CD4-positive, alpha-beta memory T cell (primary cell): ENCODE measurements around the gene NHERF1. TPM values are rescaled to one million over a fixed set of nuclear protein-coding genes. Genes with fewer than 3 reads are reported as not detected.

ENCODE experiments used
- CTCF ChIA-PET: fragments of 350-600 bp; sonication (Branson Sonifier 250); formaldehyde crosslinking; loops from one replicate; lab custom pipeline; 2021; ENCODE audit warnings: inconsistent platforms; ENCODE audit not compliant: partially characterized antibody; lab: Charles Lee
- POLR2A ChIA-PET: fragments of 350-600 bp; sonication (Branson Sonifier 250); formaldehyde crosslinking; loops from one replicate; lab custom pipeline; 2021; ENCODE audit not compliant: partially characterized antibody; lab: Charles Lee
- DNase-seq, 5 donors: peaks; one replicate each; pipeline versions ENCODE4 v3.0.0 to v3.0.0-alpha.2; 2020 to 2022; ENCODE audit warnings: mixed read lengths in 1 of 5
- H3K27ac ChIP-seq: one replicate; pipeline ENCODE4 v1.7.0; 2013; ENCODE audit warnings: low read depth, low read length
- H3K27me3 ChIP-seq: 2 replicates; pipeline ENCODE4 v1.7.0; 2013; ENCODE audit warnings: mild to moderate bottlenecking, low read length, moderate library complexity; ENCODE audit not compliant: insufficient read depth
- H3K36me3 ChIP-seq: 2 replicates; pipeline ENCODE4 v1.7.0; 2013; ENCODE audit warnings: mild to moderate bottlenecking, low read length, moderate library complexity; ENCODE audit not compliant: insufficient read depth
- H3K4me1 ChIP-seq: 2 replicates; pipeline ENCODE4 v1.7.0; 2013; ENCODE audit warnings: mild to moderate bottlenecking, low read length, moderate library complexity; ENCODE audit not compliant: insufficient read depth
- H3K4me3 ChIP-seq, 2 donors: one replicate each; pipeline ENCODE4 v1.7.0; 2013; ENCODE audit warnings: low read length in 2 of 2, mild to moderate bottlenecking in 1 of 2
- H3K9me3 ChIP-seq, 2 donors: one replicate each; pipeline ENCODE4 v1.7.0; 2013; ENCODE audit warnings: low read length in 2 of 2, control low read depth in 1 of 2; ENCODE audit not compliant: control insufficient read depth in 1 of 2
- H3K27ac Mint-ChIP-seq, 7 donors: one replicate each; pipeline ENCODE4 v1.8.0; 2020 to 2021; ENCODE audit warnings: mixed read lengths in 7 of 7, mild to moderate bottlenecking in 6 of 7, inconsistent platforms in 3 of 7, moderate library complexity in 3 of 7
- H3K27me3 Mint-ChIP-seq, 2 donors: one replicate each; pipeline ENCODE4 v1.8.0; 2020 to 2021; ENCODE audit warnings: mixed read lengths in 2 of 2
- H3K36me3 Mint-ChIP-seq, 2 donors: one replicate each; pipeline ENCODE4 v1.8.0; 2020 to 2021; ENCODE audit warnings: mixed read lengths in 2 of 2, inconsistent platforms in 1 of 2, mild to moderate bottlenecking in 1 of 2
- H3K4me1 Mint-ChIP-seq, 4 donors: one replicate each; pipeline ENCODE4 v1.8.0; 2020 to 2021; ENCODE audit warnings: mixed read lengths in 4 of 4, mild to moderate bottlenecking in 1 of 4
- H3K4me3 Mint-ChIP-seq, 8 donors: one replicate each; pipeline ENCODE4 v1.8.0; 2020 to 2021; ENCODE audit warnings: mixed read lengths in 8 of 8, mild to moderate bottlenecking in 7 of 8, moderate library complexity in 6 of 8, inconsistent platforms in 3 of 8
- H3K9me3 Mint-ChIP-seq, 8 donors: one replicate each; pipeline ENCODE4 v1.8.0; 2020 to 2021; ENCODE audit warnings: mixed read lengths in 8 of 8, mild to moderate bottlenecking in 5 of 8, inconsistent platforms in 3 of 8, moderate library complexity in 1 of 8
- intact Hi-C: fragments of 100-400 bp; cut with micrococcal nuclease; formaldehyde crosslinking; loops from one replicate; pipeline ENCODE4 v1.15.1; 2023
- polyA plus RNA-seq, 2 donors: library from polyadenylated mRNA; unstranded; fragments of 300-500 nt; fragmentation: Illumina TruSeq; gene quantifications; one replicate each; pipeline ENCODE4 v1.2.3, GENCODE V29; 2021
- total RNA-seq, 2 experiments: library from RNA; stranded (reverse); gene quantifications; one replicate each; pipeline ENCODE4 v1.2.3, GENCODE V29; 2021

NHERF1 gene
- total and polyA plus RNA-seq, 4 experiments from 2014 or later, result 202 to 448 (median 267) TPM

DNA sequence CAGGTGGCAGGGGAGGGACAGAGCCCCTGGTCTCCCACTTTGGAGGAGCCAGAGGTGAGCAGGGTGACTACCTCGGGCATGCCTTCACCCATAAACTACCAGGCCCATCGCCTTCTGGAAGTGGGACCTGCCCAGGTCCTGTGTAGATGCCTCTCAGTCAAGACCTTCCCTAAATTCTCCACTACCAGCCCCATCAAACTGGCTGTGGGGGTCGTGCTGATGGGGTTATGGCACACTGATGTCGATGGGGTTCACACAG is 17.2 kb upstream of the NHERF1 start:
- Mint-ChIP-seq H3K36me3 (no peaks in the 10 kb centered on the region), H3K27ac (no peak overlapping the region), H3K4me1 (peaks cover 3 to 19% (median 15%) of the 10 kb centered on the region in 4 donors), H3K4me3 (no peak overlapping the region), H3K9me3 (no peaks in the 10 kb centered on the region), H3K27me3 (no peaks in the 10 kb centered on the region)
- no peaks in the 10 kb centered on the region for H3K36me3 ChIP-seq
- no peak overlapping the region for H3K4me3 ChIP-seq
- ChIA-PET POLR2A (interaction anchor here (1.0 to 1.8 kb wide), 3 partner anchors 11 to 20 kb away, joined by 5 to 7 read pairs (median 6); no protein-coding TSS in a partner anchor), CTCF (interaction anchor here (1.4 to 2.6 kb wide), 2 partner anchors 40 to 74 kb away, joined by 4 to 10 read pairs; no protein-coding TSS in a partner anchor)
- intact Hi-C loops, result loop anchor here (10.0 kb wide), 1 partner anchor 356 kb away; no protein-coding TSS in a partner anchor
- no peak overlapping the region for H3K27ac ChIP-seq
- H3K27me3 ChIP-seq, result no peaks in the 10 kb centered on the region
- no peak for DNase-seq
- H3K9me3 ChIP-seq, result no peaks in the 10 kb centered on the region
- peaks cover 34% of the 10 kb centered on the region for H3K4me1 ChIP-seq

- intact Hi-C loops, result loop anchor here (10.0 kb wide), 1 partner anchor 357 kb away; no protein-coding TSS in a partner anchor
- no peaks in the 10 kb centered on the region for H3K9me3 ChIP-seq
- POLR2A ChIA-PET, result no interaction called here
- Mint-ChIP-seq H3K9me3 (no peaks in the 10 kb centered on the region), H3K27me3 (no peaks in the 10 kb centered on the region), H3K36me3 (no peaks in the 10 kb centered on the region), H3K4me1 (peaks cover 6 to 22% (median 19%) of the 10 kb centered on the region in 4 donors), H3K27ac (no peak overlapping the region), H3K4me3 (no peak overlapping the region)
- H3K4me3 ChIP-seq, result no peak overlapping the region
- H3K27ac ChIP-seq, result no peak overlapping the region
- CTCF ChIA-PET, result interaction anchor here (0.7 to 1.4 kb wide), 3 partner anchors 38 to 75 kb away, joined by 3 to 4 read pairs (median 3); no protein-coding TSS in a partner anchor
- no peaks in the 10 kb centered on the region for H3K27me3 ChIP-seq
- peaks cover 39% of the 10 kb centered on the region for H3K4me1 ChIP-seq
- no peaks in the 10 kb centered on the region for H3K36me3 ChIP-seq
- DNase-seq, result no peak
These were observed 16.2 kb upstream of the NHERF1 start for GRCh38 chr17:74732042-74732867.

- H3K27me3 Mint-ChIP-seq, result no peaks in the 10 kb centered on the region
- Histone ChIP-seq H3K36me3 (no peaks in the 10 kb centered on the region), H3K9me3 (no peaks in the 10 kb centered on the region), H3K27ac (no peak overlapping the region), H3K27me3 (no peaks in the 10 kb centered on the region), H3K4me3 (no peak overlapping the region), H3K4me1 (peaks cover 48% of the 10 kb centered on the region)
- no peak for DNase-seq
- H3K4me3 Mint-ChIP-seq, result peak overlapping the region in 1 of 8 donors; percentile 31
- CTCF ChIA-PET, result interaction anchor here (6.6 kb wide), 1 partner anchor 76 kb away, joined by 326 read pairs; no protein-coding TSS in a partner anchor
- POLR2A ChIA-PET, result interaction anchor here (1.1 kb wide), 1 partner anchor 140 kb away, joined by 3 read pairs; no protein-coding TSS in a partner anchor
- peaks cover 0 to 2% of the 10 kb centered on the region in 2 donors for H3K36me3 Mint-ChIP-seq
- peaks cover 14 to 29% (median 24%) of the 10 kb centered on the region in 4 donors for H3K4me1 Mint-ChIP-seq
- H3K9me3 Mint-ChIP-seq, result no peaks in the 10 kb centered on the region
- intact Hi-C loops, result loop anchor here (10.0 kb wide), 1 partner anchor 359 kb away; no protein-coding TSS in a partner anchor
- no peak overlapping the region for H3K27ac Mint-ChIP-seq
These were observed 14.9 kb upstream of the NHERF1 start for GRCh38 chr17:74733365-74734122.

- Histone ChIP-seq H3K27me3 (no peaks in the 10 kb centered on the region), H3K27ac (no peak overlapping the region), H3K4me1 (peaks cover 52% of the 10 kb centered on the region), H3K9me3 (no peaks in the 10 kb centered on the region), H3K4me3 (no peak overlapping the region), H3K36me3 (no peaks in the 10 kb centered on the region)
- no peaks in the 10 kb centered on the region for H3K27me3 Mint-ChIP-seq
- peaks cover 21 to 36% (median 30%) of the 10 kb centered on the region in 4 donors for H3K4me1 Mint-ChIP-seq
- H3K4me3 Mint-ChIP-seq, result peak overlapping the region in 2 of 8 donors; percentile 31 to 39
- H3K36me3 Mint-ChIP-seq, result peaks cover 0 to 2% of the 10 kb centered on the region in 2 donors
- ChIA-PET CTCF (interaction anchor here (5.1 to 6.6 kb wide), 3 partner anchors 12 to 77 kb away, joined by 39 to 326 read pairs (median 58); no protein-coding TSS in a partner anchor), POLR2A (interaction anchor here (0.6 to 9.1 kb wide), 3 partner anchors 9 to 139 kb away, joined by 3 to 195 read pairs (median 3); partner anchors contain the start of gene NAT9)
- H3K9me3 Mint-ChIP-seq, result no peaks in the 10 kb centered on the region
- DNase-seq, result no peak
- peak overlapping the region in 2 of 7 donors; percentile 60 to 88 for H3K27ac Mint-ChIP-seq
- intact Hi-C loops, result loop anchor here (10.0 kb wide), 1 partner anchor 359 kb away; no protein-coding TSS in a partner anchor
These were observed 14.2 kb upstream of the NHERF1 start for GRCh38 chr17:74734256-74734655.

DNA sequence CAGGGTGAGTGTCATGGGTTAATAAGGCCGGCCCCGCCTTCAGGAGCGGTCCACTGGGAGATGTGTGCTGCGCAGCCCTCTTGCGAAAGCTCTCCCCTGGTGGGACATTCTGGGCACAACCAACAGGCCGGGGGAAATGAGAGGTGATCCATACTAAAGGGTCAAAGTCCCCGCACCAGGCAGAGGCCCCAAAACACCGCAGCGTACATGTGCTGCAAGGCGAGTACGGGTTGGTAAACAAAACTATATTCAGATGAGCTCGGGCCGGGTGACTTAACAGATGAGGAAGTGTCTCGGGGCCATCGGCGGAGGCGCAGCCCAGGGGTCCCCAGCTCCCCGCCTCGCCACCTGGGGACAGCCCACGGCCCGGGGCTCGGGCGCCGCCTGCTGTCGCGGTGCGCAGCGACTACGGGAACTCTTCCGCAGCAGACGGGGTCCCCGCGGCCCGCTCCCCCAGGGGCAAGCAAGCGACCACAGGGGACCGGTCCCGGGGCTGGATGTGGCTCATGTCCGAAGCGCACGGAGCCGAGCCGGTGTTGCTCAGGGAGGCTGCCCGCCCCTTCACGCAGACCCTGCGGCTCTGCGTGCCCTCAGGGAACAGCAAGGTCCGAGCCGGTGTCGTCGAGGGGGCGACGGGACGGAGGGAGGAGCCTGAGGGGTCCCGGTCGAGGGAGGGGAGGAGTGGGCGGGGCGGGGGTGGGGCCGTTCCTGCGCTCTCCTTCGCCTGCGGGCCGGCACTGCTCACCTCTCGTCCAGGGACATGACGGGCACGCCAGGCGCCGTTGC is 11.7 kb upstream of the NHERF1 start, which contains the start of gene RAB37:
Gene RAB37 (plus strand): TSS at position 744 of the 786 bp plus-strand sequence. CDS start 17 bp downstream, at position 761.
- no peaks in the 10 kb centered on the region for H3K27me3 Mint-ChIP-seq
- ChIA-PET CTCF (interaction anchor here (0.6 to 8.2 kb wide), 28 partner anchors 9 to 509 kb away, joined by 3 to 326 read pairs (median 6); partner anchors contain the start of genes FDXR and NAT9), POLR2A (interaction anchor here (0.6 to 9.1 kb wide), 17 partner anchors 10 to 931 kb away, joined by 3 to 195 read pairs (median 5); partner anchors contain the start of genes FDXR, NAT9, NHERF1 and RECQL5)
- no peaks in the 10 kb centered on the region for H3K27me3 ChIP-seq
- H3K9me3 Mint-ChIP-seq, result no peaks in the 10 kb centered on the region
- H3K9me3 ChIP-seq, result no peaks in the 10 kb centered on the region
- H3K27ac ChIP-seq, result peak within 1 kb of the TSS; percentile 64
- H3K4me1 ChIP-seq, result peaks cover 53% of the 10 kb centered on the region
- H3K36me3 ChIP-seq, result no peaks in the 10 kb centered on the region
- intact Hi-C loops, result loop anchor here (5.0 to 10.0 kb wide), 2 partner anchors 64 to 362 kb away; no protein-coding TSS in a partner anchor
- peak within 1 kb of the TSS; percentile 79 to 100 for H3K4me3 ChIP-seq
- H3K36me3 Mint-ChIP-seq, result peaks cover 2 to 3% of the 10 kb centered on the region in 2 donors
- peaks cover 31 to 60% (median 40%) of the 10 kb centered on the region in 4 donors for H3K4me1 Mint-ChIP-seq
- H3K27ac Mint-ChIP-seq, result peak within 1 kb of the TSS in 6 of 7 donors; percentile 85 to 93 (median 87)
- peak in 4 of 5 donors; percentile 37 to 64 (median 44) for DNase-seq
- H3K4me3 Mint-ChIP-seq, result peak within 1 kb of the TSS; percentile 91 to 96 (median 94)
